CD4-positive, alpha-beta T cell treated with Interleukin-15 for 1 hour (primary cell): ENCODE data around the gene ZC3H4.
"Not testable (repeated sequence)": the region's sequence is repeated elsewhere in the genome, so short reads cannot be mapped to it uniquely, and the experiment has no call there.

Source experiments
- DNase-seq: peaks from one replicate; pipeline ENCODE4 v3.0.0-alpha.2; 2020

The ZC3H4 gene

GRCh38 chr19:47107202-47107952, 6.2 kb downstream of the ZC3H4 start:
- DNase-seq: no peak

- DNase-seq: no peak
These were observed 6.8 kb downstream of the ZC3H4 start for GRCh38 chr19:47106821-47107201.

DNA sequence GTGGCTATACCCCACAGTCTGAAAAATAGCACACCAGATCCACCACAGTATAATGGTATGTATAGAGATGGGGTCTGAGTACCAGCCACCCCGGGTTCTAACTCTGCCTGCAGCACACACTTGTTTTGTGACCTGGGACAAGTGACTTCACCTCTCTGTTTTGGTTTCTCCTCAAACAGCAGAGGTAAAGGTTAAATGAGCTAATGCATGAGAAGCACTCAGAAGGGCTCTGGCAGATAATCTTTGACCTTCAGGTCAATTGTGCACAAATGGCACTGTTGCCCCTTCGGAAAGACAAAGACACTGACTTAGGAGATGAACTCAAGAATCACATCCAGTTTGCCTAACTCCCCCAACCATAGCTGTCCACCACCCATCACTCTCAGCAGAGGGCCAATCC, 7.7 kb downstream of the ZC3H4 start:
- no peak for DNase-seq

GRCh38 chr19:47104680-47105079, 8.9 kb downstream of the ZC3H4 start:
- no peak for DNase-seq

GRCh38 chr19:47102346-47103060, 11.1 kb downstream of the ZC3H4 start:
- DNase-seq: no peak

DNA sequence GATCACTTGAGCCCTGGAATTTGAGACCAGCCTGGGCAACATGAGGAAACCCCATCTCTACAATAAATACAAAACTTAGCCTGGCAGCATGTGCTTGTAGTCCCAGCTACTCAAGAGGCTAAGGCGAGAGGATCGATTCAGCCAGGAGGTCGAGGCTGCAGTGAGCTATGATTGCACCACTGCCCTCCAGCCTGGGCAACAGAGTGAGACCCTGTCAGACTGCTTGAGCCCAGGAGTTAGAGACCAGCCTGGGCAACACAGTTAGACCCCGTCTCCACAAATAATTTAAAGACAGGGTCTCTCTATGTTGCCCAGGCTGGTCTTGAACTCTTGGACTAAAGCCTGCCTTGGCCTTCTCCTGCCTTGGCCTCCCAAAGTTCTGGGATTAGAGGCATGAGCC, 12.5 kb downstream of the ZC3H4 start:
- not testable (repeated sequence) for DNase-seq

DNA sequence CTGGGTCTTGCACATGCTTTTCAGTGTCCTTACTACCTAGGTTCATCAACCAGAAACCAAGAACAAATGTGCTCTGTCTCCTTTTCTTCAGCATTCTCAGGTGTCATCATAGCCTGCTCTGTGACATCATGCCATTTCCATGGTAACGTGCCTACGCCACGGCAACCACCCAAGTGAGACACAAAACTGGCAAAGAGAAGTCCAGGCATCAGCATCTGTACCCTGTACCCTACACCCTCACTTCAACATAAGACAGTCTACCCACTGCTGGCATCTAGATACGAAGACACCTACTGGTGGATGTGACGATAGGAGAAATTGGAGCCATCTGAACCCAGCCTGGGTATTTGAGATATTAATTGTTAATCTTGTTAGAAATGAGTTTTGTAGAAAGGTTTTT, 13.3 kb downstream of the ZC3H4 start:
- no peak for DNase-seq

DNA sequence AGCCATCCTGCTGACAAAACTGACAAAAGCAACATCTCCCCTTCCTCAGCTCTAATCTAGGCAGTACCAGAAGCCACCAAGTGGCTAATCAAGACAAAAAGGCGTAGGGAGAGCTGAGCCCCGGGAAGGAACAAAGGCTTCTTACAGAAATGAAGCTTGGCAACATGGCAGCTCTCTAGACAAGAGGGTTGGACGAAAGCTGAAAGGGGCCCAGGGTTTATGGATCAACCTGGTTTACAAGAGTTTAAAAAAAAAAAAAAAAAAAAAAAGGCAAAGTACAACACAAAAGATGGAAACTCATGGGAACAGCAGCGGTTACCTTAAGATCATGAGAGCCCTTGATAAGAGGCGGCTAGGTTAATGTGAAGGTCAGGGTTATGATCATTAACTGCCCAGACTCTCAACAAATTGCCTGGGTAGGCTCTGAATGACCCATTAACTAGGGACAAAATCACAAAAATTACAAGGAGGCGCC, 14.0 kb downstream of the ZC3H4 start:
- no peak for DNase-seq

DNA sequence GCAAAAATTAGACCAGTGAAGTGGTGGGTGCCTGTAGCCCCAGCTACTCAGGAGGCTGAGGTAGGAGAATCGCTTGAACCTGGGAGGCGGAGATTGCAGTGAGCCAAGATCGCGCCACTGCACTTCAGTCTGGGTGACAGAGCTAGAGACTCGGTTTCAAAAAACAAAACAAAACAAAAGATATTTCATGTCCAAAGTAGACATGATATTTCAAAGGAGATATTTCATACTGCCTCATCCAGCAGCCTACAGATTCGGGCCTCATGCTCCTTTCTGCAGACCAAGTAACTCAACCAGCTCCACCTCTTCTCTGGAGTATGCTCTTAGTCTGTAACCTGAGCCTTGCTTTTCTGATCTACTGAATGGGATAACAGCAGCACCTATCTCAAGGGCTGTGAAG, 15.0 kb downstream of the ZC3H4 start:
- no peak for DNase-seq

DNA sequence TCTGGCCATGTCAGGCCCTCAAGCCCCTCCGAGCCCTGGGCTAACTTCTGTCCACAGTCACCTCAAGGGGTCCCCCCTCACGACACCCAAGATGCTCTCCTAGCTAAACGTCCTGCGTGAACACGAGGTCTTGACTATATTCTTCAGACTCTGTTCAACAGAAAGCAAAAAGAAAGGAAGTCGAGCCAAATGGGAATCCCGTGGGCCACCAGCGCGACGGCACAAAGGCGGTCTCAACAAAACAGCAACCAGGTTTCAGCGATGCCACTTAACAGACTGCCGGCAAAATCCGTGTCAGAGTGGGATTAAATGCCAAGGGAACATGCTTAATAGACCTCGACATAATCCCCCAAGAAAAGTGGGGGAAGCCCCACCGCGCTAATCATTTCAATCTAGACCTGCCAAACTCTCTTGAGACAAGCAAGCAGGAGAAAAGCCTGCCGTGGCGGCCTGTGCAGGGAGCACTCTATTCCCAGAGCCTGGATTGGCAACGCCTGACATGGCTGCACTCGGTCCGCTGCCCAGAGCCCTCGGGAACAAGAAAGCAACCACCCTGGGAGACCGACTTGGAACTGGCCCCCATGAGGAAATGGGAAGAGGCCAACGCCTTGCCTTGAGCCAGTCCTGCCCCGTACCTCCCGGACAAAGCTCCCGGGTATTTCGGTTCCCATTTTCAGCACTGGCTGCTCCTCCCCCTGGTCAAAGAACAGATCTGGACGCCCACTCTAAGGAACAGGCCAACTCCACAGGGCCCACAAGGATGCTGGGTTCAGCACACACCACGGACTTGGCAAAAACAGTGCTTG, 16.0 kb downstream of the ZC3H4 start:
- no peak for DNase-seq

DNA sequence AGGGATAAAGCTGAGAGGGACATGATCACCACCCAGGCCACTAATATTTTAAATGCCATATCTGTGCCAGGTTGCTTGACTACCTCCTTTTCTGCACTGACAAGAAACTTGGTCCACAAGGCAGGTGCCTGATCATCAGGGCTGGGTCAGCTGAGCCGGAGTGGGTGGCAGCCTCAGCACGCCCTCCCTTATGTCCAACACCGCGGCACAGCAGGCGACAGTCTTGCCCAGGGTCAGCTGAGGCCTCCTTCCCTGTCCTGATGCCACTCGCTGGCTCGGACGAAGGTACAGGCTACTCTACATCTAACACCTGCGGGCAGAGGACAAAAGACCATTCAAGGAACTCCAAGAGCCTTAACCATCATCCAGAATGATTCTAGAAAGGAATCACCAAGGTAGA, 16.9 kb downstream of the ZC3H4 start:
- no peak for DNase-seq

- DNase-seq: no peak
These were observed 17.4 kb downstream of the ZC3H4 start for GRCh38 chr19:47096100-47096704.

GRCh38 chr19:47095476-47096099, 18.0 kb downstream of the ZC3H4 start:
- no peak for DNase-seq

DNA sequence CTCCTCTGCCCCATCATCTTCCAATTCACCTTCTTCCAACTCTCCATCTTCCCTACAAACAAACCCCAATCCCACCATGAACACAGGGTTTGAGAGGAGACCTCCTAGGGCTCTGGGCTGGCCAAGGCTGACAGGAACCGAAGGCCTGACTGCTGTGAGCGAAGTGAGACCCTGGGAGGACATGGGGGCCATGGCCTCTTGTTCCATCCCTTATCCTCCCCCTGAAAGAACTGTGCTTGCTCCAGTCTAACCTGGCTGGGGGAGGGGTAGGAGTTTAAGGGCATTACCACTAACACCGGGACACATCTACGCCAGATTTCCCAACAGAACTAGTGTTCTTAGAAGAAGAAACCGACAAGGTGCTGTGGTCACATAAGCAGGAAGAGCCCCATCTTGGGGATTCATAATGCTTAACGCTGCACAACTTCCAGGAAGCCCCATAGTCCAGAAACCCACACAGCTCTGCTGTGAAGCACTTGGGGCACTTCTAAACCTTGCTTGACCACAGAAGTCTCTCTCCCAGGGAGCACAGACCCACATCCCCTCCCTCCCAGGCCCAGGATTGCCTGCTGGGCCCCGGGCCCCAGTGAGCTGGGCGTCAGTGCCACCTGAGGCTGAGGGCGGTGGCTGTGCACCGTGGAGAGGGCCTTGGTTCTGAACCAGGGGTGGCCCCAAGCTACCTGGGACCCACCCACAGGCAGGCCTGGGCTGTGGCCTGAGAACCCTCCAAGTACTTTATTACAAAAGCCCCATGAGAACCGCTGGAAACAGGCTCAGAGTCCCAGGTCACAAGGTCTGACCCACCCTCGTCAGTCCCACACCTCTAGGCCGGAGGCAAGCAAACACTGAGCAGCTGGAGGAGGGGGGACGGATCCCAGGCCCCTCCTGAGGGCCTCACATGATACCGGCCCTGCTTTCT, 18.8 kb downstream of the ZC3H4 start:
- peak; percentile 53 for DNase-seq

- no peak for DNase-seq
These were observed 19.7 kb downstream of the ZC3H4 start for GRCh38 chr19:47093841-47094240.

DNA sequence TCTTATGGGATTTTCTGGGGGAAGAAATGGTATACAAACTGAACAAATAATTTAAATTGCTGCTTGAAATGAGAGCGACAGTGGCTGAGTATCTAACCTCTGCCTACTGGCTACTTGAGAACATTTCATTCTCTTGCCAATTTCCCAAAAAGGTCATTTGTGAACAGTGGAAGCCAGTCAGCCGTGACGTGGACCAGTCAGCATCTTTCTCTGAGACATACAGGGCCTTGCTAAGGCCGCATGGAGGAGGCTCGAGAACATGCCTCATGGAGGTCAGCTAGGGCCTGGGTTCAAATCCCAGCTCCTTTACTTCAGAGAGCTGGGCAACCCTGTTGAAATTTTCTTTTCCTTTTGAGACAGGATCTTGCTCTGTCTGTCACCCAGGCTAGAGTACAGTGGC, 20.3 kb downstream of the ZC3H4 start:
- no peak for DNase-seq

DNA sequence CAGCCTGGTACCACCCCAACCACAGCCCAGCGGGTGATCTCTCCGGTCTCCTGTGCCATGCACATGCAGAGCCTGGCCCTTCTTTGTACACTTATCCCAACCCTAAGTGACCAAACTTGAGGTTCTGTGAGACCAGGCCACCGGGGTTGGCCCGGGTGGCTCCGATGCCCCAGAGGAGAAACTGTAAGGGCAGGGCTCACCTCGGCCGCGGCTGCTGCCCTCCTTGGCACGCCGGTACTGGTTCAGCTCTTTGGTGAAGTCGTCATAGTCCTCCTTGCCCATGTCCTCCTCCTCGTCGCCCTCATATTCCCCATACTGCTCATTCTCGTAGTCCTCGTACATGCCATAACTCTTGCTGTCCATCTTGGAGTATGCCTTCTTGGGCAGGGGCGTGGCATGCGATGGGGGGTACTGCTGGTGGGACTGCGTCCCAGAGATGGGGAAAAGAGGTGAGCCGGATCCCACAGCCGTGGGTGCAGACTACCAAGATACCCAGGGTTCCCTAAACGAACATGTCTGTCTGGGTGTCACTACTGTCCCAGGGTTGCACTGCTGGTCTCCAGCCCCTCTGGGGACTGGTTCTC, 23.7 kb downstream of the ZC3H4 start:
- no peak for DNase-seq

DNA sequence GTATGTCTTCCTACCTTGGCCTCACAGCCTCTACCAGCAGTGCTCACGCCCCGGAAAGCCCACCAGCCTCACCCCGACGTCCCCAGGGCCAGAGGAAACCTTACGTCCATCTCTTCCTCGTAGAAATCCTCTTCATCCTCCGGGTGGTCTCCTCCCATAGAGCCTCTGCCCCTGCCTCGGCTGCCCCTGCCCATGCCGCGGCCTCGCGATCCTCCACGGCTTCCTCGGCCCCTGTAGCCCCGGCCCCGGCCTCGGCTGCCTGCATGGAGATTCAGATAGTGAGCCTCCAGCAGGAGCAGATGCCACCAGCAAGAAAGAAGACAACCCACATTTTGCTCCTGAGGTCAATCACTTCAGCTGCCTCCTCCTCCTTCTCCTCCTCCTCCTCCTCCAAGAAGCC, 27.3 kb downstream of the ZC3H4 start:
- no peak for DNase-seq

DNA sequence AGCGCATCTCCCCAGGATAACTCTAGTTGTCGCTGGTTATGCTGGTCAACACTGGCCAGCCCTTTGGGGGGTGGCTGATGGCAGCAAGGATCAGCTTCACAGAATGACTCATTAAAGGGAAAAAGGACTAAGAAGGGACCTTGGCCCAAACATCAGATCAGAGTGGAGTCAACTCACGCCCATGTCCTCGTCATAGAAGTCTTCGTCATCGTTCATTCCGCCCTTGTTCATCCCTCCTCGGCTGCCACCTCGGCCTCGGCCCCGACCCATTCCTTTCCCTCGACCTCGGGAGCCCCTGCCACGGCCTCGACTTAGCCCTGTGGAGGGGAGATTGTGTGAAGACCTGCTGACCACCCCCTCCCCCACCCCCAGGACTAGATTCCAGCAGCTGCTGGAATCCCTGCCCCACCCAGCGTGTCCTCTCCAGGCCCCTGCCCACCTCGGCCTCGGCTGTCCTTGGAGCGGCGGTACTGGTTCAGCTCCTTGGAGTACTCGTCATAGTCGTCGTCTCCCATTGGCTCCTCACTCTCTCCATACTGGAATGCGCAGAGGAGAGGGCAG, 28.6 kb downstream of the ZC3H4 start:
- no peak for DNase-seq

DNA sequence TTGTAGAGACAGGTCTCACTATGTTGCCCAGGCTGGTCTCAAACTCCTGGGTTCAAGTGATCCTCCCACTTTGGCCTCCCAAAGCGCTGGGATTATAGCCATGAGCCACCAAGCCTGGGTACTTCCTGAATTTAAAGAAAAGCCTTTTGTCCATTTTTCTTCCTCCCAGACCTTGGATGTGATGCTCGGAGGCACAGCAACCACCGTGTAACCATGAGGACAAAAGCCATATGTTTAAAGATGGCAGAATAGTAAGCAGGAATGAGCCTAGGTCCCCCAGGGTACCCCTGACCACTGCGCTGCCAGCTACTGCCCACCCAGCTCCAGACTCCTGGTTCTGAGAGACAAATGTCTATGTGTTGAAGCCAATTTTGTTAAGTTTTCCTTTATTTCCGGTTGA, 31.1 kb downstream of the ZC3H4 start:
- no peak for DNase-seq

- no peak for DNase-seq
These were observed 32.5 kb downstream of the ZC3H4 start for GRCh38 chr19:47081095-47081494.
